PC-9 (cell line): ENCODE data around the gene LYPD6B. TPM values are rescaled to one million over a fixed set of nuclear protein-coding genes. Genes with fewer than 3 reads are reported as not detected.

ENCODE experiments used
- BruUV-seq: library from RNA; stranded (reverse); fragments of 400-500 nt; replicated peaks from 2 replicates; lab custom pipeline; 2021; lab: Mats Ljungman, UMichigan
- CTCF ChIA-PET: fragments of 300-600 bp; sonication (Branson Sonifier 250); formaldehyde crosslinking; loops from one replicate; lab custom pipeline; 2022; ENCODE audit warnings: antibody characterized with exemption; lab: Charles Lee
- POLR2A ChIA-PET: fragments of 300-600 bp; sonication (Branson Sonifier 250); formaldehyde crosslinking; loops from one replicate; lab custom pipeline; 2022; ENCODE audit warnings: antibody characterized with exemption; ENCODE audit not compliant: unreplicated experiment; lab: Charles Lee
- DNase-seq, 2 experiments: peaks; one replicate each; pipeline versions ENCODE4 v3.0.0 to v3.0.0-alpha.2; 2015 to 2022; ENCODE audit warnings: mixed read lengths in 1 of 2
- H2AFZ ChIP-seq: fragments of 200-600 bp; sonication (generic); 2 replicates; pipeline ENCODE4 v1.8.1; 2017; ENCODE audit warnings: antibody characterized with exemption
- H3F3A ChIP-seq: fragments of 200-600 bp; sonication (generic); 2 replicates; pipeline ENCODE4 v1.8.1; 2017; ENCODE audit warnings: antibody characterized with exemption, mild to moderate bottlenecking, low read depth; ENCODE audit not compliant: insufficient read depth
- H3K27ac ChIP-seq: fragments of 200-600 bp; sonication (generic); 2 replicates; pipeline ENCODE4 v1.6.1; 2016; ENCODE audit warnings: mixed run types
- H3K27me3 ChIP-seq: fragments of 200-600 bp; sonication (generic); 2 replicates; pipeline ENCODE4 v1.6.1; 2016; ENCODE audit warnings: low read depth, mixed run types; ENCODE audit not compliant: insufficient read depth
- H3K36me3 ChIP-seq: fragments of 200-600 bp; sonication (generic); 2 replicates; pipeline ENCODE4 v1.6.1; 2016; ENCODE audit warnings: low read depth, mixed run types
- H3K4me1 ChIP-seq: fragments of 200-600 bp; sonication (generic); replicated peaks from 2 replicates; pipeline ENCODE4 v1.6.1; 2016; ENCODE audit warnings: mixed run types; ENCODE audit not compliant: insufficient read depth
- H3K4me2 ChIP-seq: fragments of 200-600 bp; sonication (generic); 2 replicates; pipeline ENCODE4 v1.6.1; 2017; ENCODE audit warnings: mixed run types
- H3K4me3 ChIP-seq: fragments of 200-600 bp; sonication (generic); 2 replicates; pipeline ENCODE4 v1.6.1; 2016; ENCODE audit warnings: mixed run types
- H3K79me2 ChIP-seq: fragments of 200-600 bp; sonication (generic); 2 replicates; pipeline ENCODE4 v1.6.1; 2017; ENCODE audit warnings: low read depth, mixed run types
- H3K9me2 ChIP-seq: fragments of 200-600 bp; sonication (generic); 2 replicates; pipeline ENCODE4 v1.8.1; 2017; ENCODE audit warnings: mild to moderate bottlenecking; ENCODE audit not compliant: insufficient read depth
- H3K9me3 ChIP-seq: fragments of 200-600 bp; sonication (generic); 2 replicates; pipeline ENCODE4 v1.8.1; 2016; ENCODE audit warnings: low read depth; ENCODE audit not compliant: insufficient read depth
- H4K20me1 ChIP-seq: fragments of 200-600 bp; sonication (generic); 2 replicates; pipeline ENCODE4 v1.8.1; 2017; ENCODE audit not compliant: insufficient read depth
- CTCF ChIP-seq: fragments of 200-600 bp; sonication (generic); conservative IDR thresholded peaks from 2 replicates; pipeline ENCODE4 v1.6.1; 2017; ENCODE audit warnings: mixed run types, antibody characterized with exemption, mild to moderate bottlenecking, moderate library complexity
- EZH2 ChIP-seq: fragments of 200-600 bp; sonication (generic); IDR thresholded peaks from 2 replicates; pipeline ENCODE4 v1.8.0; 2017; ENCODE audit warnings: antibody characterized with exemption, low read depth
- intact Hi-C: fragments of 100-400 bp; cut with micrococcal nuclease; formaldehyde crosslinking; loops from one replicate; pipeline ENCODE4 v1.10.0; 2022; ENCODE audit not compliant: unreplicated experiment
- total RNA-seq: library from RNA; stranded (reverse); gene quantifications from 2 replicates; pipeline ENCODE4 v1.2.3, GENCODE V29; 2021

The LYPD6B gene
- total RNA-seq, 1 experiment from 2014 or later = 10.0 TPM

- intact Hi-C loops = no loop called here
- CTCF ChIA-PET = no interaction called here
Observed at GRCh38 chr2:149089068-149089467, 50.6 kb downstream of the LYPD6B start.

GRCh38 chr2:149090706-149091105 is 52.2 kb downstream of the LYPD6B start:
- Histone ChIP-seq H3K4me1 (no peaks in the 10 kb centered on the region), H3K27me3 (no peaks in the 10 kb centered on the region), H3K4me3 (no peak overlapping the region), H3K9me2 (no peaks in the 10 kb centered on the region), H3K9me3 (no peaks in the 10 kb centered on the region), H3K27ac (no peak overlapping the region), H4K20me1 (no peaks in the 10 kb centered on the region), H3F3A (no peaks in the 10 kb centered on the region), H2AFZ (no peak overlapping the region), H3K79me2 (peaks cover 10% of the 10 kb centered on the region; the same call in 1 of the 2 replicates), H3K4me2 (no peak overlapping the region), H3K36me3 (0 out of 2 replicates have a peak, but pooled peaks cover 4% of the 10 kb centered on the region)
- DNase-seq = no peak
- CTCF ChIA-PET = no interaction called here
- TF ChIP-seq EZH2 (no peak), CTCF (no peak)
- no TSS peak for BruUV-seq
- intact Hi-C loops = no loop called here
- POLR2A ChIA-PET = no interaction called here

More at GRCh38 chr2:149089068-149089467, 50.6 kb downstream of the LYPD6B start:
- Histone ChIP-seq H3K9me3 (no peaks in the 10 kb centered on the region), H3K79me2 (0 out of 2 replicates have a peak, but pooled peaks cover 6% of the 10 kb centered on the region), H3K27ac (no peak overlapping the region), H3F3A (no peaks in the 10 kb centered on the region), H3K4me1 (no peaks in the 10 kb centered on the region), H3K27me3 (no peaks in the 10 kb centered on the region), H4K20me1 (no peaks in the 10 kb centered on the region), H3K4me3 (no peak overlapping the region), H3K4me2 (no peak overlapping the region), H3K36me3 (0 out of 2 replicates have a peak, but pooled peaks cover 4% of the 10 kb centered on the region), H2AFZ (no peak overlapping the region), H3K9me2 (no peaks in the 10 kb centered on the region)
- no TSS peak for BruUV-seq
- no peak for TF ChIP-seq EZH2
- no peak for TF ChIP-seq CTCF
- DNase-seq = no peak
- POLR2A ChIA-PET = no interaction called here

- Histone ChIP-seq H3K27me3 (no peaks in the 10 kb centered on the region), H3K4me1 (peaks cover 4% of the 10 kb centered on the region; the same call in 1 of the 2 replicates), H3K9me3 (no peaks in the 10 kb centered on the region), H3K4me2 (no peak overlapping the region), H3K9me2 (no peaks in the 10 kb centered on the region), H2AFZ (no peak overlapping the region), H4K20me1 (no peaks in the 10 kb centered on the region), H3K27ac (no peak overlapping the region), H3F3A (no peaks in the 10 kb centered on the region; the same call in 1 of the 2 replicates), H3K4me3 (no peak overlapping the region), H3K36me3 (0 out of 2 replicates have a peak, but pooled peaks cover 9% of the 10 kb centered on the region), H3K79me2 (peaks cover 10% of the 10 kb centered on the region; the same call in 1 of the 2 replicates)
- no peak for TF ChIP-seq CTCF
- TF ChIP-seq EZH2 = no peak
- ChIA-PET CTCF (no interaction called here), POLR2A (no interaction called here)
- no peak for DNase-seq
- intact Hi-C loops = no loop called here
- BruUV-seq = no TSS peak
Observed at GRCh38 chr2:149093579-149093978, 55.1 kb downstream of the LYPD6B start.
